HG03095 (cell line): ENCODE results near the gene SLC11A2.

Experiments
- ATAC-seq: cut with Tn5 transposase; IDR thresholded peaks from one replicate; pipeline ENCODE4 v1.9.1; 2021; ENCODE audit warnings: moderate library complexity; ENCODE audit not compliant: unreplicated experiment

Gene SLC11A2

GRCh38 chr12:51025836-51026638 lies at the start of gene SLC11A2:
SLC11A2 (minus strand) TSS chr12:51026384; CDS start chr12:51010728, 15,656 bp downstream.
- peak; percentile 86 for ATAC-seq

DNA sequence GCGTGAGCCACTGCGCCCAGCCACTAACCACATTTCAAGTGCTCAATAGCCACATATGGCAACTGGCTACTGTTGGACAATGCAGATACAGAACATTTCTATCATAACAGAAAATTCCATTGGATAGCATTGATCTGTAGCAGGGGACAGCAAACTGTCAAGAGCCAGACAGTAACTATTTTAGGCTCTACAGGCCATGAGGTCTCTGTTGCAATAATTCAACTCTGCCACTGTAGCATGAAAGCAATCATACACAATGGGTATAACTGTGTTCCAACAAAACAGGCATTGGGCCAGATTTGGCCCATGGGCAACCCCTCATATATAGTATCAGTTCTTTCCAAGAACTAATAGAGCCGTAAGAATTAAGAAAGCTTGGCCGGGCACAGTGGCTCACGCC lies 49.2 kb upstream of the SLC11A2 start:
- no peak for ATAC-seq

DNA sequence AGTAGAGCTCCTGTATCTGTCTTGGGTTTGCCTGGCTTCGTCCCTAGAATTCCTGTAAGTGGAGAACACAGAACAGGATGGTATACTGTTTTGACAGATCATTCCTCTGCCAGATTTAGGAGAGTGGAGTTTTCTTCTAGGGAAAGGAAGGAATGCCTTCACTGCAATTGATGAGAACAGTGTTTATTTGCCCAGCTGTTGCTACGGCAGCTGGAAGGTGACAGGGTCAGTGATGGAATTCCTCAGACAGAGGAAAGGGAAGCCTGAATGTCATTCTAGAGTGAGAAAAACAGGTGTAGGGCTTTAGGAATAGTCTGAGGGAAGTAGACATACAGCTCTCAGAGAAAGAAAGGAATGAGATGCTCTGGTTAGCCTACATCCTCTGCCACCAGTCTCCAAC lies 45.5 kb upstream of the SLC11A2 start:
- ATAC-seq, result no peak

DNA sequence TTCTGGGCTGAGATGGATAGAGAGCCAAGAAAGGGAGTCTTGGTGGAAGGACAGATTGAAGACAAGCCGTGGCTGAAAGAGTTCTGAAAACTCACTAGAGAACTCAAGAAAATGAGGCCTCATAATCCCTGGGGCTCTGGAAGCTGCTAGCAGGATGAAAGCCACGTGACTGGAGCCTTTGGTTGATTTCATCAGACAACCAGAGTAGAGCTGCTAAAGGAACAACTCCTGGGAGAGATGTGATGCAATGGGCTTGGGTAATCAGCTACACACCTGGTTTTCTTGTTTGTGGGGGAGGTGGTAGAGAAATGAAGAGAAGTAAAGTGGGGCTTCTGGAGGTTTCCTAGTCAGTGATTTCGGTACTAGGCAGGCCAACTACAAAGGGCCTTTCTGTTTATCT lies 43.8 kb upstream of the SLC11A2 start:
- ATAC-seq, result no peak

DNA sequence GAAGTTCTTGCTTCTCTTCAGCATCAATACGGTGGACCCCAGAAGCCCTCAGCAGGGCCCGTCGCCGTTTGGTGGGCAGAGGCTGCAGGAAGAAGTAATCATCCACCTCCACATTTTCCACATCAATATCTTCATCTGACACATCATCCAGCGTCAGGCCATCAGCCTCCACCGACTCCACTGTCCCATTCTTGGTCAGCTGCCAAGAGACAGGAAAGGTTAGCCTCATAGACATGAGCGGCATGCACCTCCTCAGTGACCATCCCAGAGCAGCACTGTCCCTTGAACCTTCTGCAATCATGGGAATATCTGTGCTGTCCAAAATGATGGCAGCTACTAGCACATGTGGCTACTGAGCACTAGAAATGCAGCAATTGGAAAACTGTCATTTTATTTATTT lies 41.6 kb upstream of the SLC11A2 start:
- ATAC-seq, result no peak

DNA sequence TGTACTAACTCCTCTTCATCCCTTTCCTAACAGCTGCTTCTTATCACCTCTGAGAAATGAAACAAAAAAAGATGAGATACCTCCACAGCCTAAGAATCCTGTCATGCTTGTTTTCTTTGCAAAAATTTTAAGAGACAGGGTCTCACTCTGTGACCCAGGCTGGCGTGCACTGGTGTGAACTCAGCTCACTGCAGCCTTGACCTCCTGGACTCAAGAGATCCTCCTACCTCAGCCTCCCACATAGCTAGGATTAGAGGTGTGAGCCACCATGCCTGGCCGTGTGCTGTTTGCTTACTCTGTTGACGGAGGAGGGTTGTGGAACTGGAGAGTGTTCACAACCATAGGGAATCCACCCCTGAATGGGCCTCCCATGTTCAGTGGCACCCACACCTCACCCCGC lies 41.0 kb upstream of the SLC11A2 start:
- ATAC-seq, result no peak

DNA sequence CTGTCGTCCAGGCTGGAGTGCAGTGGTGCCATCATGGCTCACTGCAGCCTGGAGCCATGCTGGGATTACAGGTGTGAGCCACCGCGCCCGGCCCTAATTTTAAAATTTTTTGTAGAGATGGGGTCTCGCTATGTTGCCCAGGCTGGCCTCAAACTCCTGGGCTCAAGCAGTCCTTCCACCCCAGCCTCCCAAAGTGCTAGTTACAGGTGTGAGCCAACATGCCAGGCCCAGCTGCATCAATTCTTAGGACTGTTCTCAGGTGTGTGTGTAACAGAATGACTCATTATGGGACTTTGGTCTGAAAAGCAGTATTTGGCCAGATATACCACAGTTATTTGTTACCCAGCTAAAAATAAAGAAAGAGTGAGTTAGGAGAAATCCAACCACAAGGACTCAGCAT lies 39.3 kb upstream of the SLC11A2 start:
- no peak for ATAC-seq

DNA sequence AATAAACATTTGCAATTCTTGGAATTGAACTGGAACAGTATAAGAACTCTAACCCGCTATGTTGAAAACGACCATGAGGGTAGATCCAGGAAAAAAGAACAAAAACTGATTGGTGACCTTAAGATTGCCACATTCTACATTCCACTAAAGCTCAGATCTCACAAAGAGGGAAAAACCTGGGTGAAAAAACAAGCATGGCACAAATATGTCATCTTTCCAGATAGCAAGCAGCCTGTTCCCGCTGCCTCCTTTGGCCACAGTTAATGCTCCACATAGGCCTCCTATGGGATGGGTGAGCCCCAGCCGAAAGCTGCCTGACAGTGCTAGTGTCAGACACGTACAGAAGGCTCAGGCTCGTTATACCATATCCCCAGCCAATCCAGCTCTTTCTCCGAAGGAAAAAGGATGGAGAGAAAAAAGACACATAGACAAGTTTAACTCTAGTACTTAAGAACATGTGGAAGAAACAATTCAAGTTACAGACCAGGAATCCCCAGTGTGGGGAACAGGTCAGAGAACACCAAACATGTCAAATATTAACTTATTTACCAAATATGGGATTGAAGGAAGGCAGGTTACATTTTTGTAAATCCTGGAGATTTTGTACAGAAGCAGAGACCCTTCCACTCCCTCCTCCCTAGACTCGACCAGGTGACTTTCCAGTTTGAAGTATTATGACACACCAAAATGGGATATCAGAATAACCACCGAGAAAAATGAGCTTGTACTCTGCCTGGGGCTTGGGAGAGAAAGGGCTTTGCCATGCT lies 36.6 kb upstream of the SLC11A2 start:
- no peak for ATAC-seq

DNA sequence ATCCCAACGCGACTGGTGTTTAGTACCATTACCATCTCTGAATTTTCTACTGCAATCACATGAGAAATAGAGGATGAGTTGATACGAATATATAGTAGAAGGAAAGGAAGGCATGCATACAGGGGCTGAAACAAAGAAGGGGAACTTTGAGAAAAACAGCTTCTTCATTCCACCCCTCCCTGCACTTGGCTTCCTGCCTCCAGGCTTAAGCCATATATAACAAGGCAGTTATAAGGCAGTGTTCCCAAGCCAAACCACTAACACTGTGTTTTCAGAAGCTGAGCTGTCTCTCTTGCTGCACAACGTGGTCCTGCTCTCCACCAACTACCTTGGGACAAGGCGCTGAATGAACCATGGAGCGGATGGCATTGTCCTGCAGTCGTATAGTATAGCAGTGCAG lies 32.9 kb upstream of the SLC11A2 start:
- ATAC-seq, result no peak

DNA sequence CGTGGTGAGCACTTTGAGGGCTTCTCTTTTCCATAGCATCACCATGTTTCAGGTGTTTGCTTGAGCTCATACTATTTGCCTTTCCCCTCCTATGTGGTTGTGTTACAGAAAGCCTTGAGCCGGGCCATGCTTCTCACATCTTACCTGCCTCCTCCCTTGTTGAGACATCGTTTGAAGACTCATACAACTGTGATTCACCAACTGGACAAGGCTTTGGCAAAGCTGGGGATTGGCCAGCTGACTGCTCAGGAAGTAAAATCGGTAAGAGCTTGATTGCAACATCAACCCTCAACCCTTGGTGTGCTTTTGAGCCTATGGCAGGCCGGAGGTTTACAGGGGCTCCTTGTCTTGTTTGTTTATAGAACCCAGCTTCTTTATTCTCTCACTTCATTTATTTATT lies 30.1 kb upstream of the SLC11A2 start:
- ATAC-seq, result no peak

GRCh38 chr12:51055060-51055459 lies 28.9 kb upstream of the SLC11A2 start:
- ATAC-seq, result no peak

GRCh38 chr12:51051787-51052186 lies 25.6 kb upstream of the SLC11A2 start:
- ATAC-seq, result no peak

DNA sequence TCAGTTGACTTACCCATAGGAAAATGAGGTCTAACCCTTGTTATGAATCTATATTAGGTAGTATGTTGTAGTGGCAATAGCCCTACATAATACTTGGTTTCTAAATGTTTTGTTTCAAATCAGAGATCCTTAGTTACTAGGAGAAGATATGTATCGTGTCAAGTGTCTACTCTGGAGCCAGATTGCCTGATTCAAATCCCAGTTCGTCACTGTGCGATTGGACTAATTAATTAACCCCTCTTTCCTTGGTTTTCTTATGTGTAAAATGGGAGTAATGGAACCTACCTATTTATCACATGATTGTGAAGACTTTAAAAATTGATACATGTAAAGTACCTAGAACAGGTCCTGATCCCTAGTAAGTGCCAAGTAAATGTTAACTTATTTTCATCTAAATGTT lies 23.3 kb upstream of the SLC11A2 start:
- no peak for ATAC-seq

DNA sequence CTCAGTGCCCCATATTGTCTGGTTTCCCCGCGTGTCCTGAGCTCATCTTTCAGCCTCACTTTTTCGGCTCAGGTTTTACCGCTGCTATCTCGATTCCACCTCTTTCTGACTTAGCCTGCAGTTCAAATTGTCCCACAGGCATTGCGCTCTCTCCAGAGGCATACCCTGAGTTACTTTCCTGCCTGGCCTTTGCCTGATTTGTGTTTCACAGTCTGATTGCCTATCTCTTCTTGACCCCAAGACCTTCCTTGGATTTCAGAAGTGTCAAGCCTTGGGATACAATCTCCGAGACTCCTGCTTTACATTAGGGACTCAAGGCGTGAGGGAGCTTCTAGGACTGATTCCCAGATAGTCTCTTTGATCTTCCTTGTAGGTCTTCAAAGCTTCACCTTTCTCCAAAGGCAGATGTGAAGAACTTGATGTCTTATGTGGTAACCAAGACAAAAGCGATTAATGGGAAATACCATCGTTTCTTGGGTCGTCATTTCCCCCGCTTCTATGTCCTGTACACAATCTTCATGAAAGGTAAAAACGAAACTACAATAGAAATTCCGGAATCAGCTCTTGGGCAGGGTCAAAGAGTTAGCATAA lies 22.6 kb upstream of the SLC11A2 start:
- no peak for ATAC-seq

- peak; percentile 93 for ATAC-seq
Measured at GRCh38 chr12:51047655-51048540, 21.7 kb upstream of the SLC11A2 start, which contains the start of gene LETMD1. LETMD1 (plus strand) TSS chr12:51048327; CDS start chr12:51048357, 30 bp downstream.

- ATAC-seq, result no peak
Measured at GRCh38 chr12:51036279-51036678, 10.1 kb upstream of the SLC11A2 start.

GRCh38 chr12:51033457-51034089 lies 7.4 kb upstream of the SLC11A2 start:
- ATAC-seq, result no peak

- no peak for ATAC-seq
Measured at GRCh38 chr12:51033048-51033447, 6.9 kb upstream of the SLC11A2 start.

DNA sequence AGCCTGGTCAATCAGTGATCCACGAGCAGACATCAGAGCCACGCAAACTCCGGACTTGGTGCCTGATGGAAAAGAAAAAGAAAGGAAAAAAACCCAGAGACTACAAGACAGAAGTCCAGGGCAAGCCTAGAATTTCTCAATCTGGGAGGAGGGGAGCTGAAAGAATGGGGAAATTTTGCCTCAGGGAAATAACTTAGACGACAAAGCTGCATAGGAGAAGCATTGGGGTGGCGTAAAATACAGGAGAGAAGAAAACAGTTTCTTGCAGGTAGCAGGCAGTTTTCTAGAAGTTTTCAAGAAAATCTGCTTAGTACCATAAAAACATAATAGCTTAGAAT lies 2.6 kb upstream of the SLC11A2 start:
- no peak for ATAC-seq

- no peak for ATAC-seq
Measured at GRCh38 chr12:51028126-51028812, 2.1 kb upstream of the SLC11A2 start.
